Large intestine (tissue), 3 donors: ENCODE data around the gene EML3. TPM values are rescaled to one million over a fixed set of nuclear protein-coding genes. Genes with fewer than 3 reads are reported as not detected.

Experiments used
- DNase-seq, 2 donors: peaks; one replicate each; pipeline versions ENCODE4 v3.0.0 to v3.0.0-alpha.2; 2013
- H3K27ac ChIP-seq: one replicate; pipeline ENCODE4 v1.5.1; 2013; ENCODE audit warnings: low read length
- H3K27me3 ChIP-seq: 2 replicates; pipeline ENCODE4 v1.6.1; 2013; ENCODE audit warnings: low read length; ENCODE audit not compliant: control insufficient read depth, insufficient read depth
- H3K36me3 ChIP-seq: 2 replicates; pipeline ENCODE4 v1.6.1; 2013; ENCODE audit warnings: low read length; ENCODE audit not compliant: control insufficient read depth, insufficient read depth
- H3K4me1 ChIP-seq: one replicate; pipeline ENCODE4 v1.6.1; 2013; ENCODE audit warnings: low read length; ENCODE audit not compliant: control insufficient read depth, insufficient read depth
- H3K4me3 ChIP-seq: one replicate; pipeline ENCODE4 v1.5.1; 2013; ENCODE audit warnings: low read length
- H3K9me3 ChIP-seq: one replicate; pipeline ENCODE4 v1.6.1; 2013; ENCODE audit warnings: mild to moderate bottlenecking, low read depth, low read length, moderate library complexity; ENCODE audit not compliant: control insufficient read depth
- WGBS: methylation state at CpG from one replicate; pipeline ENCODE4 v1.1.5; 2013; ENCODE audit warnings: low lambda C conversion rate; ENCODE audit not compliant: insufficient coverage; 5-methylcytosine and 5-hydroxymethylcytosine counted together
- polyA plus RNA-seq: library from polyadenylated mRNA; unstranded; fragments of 120-200 nt; gene quantifications from one replicate; pipeline ENCODE4 v1.2.1, GENCODE V29; 2013

Gene EML3
- polyA plus RNA-seq, 1 donor = 25.3 TPM

- 8% methylated on average over 2 of the region's 4 CpGs for WGBS
- DNase-seq = no peak
- Histone ChIP-seq H3K27ac (peak overlapping the region; percentile 99), H3K4me1 (peaks cover 83% of the 10 kb centered on the region), H3K36me3 (no peaks in the 10 kb centered on the region), H3K4me3 (peak overlapping the region; percentile 5), H3K27me3 (no peaks in the 10 kb centered on the region), H3K9me3 (no peaks in the 10 kb centered on the region)
Observed at GRCh38 chr11:62552485-62553079, 60.0 kb downstream of the EML3 start.

Other genes starting within 250 kb of the EML3 start
- not detected for gene SCGB1A1, start 193.7 kb downstream of the EML3 start, polyA plus RNA-seq
- gene AHNAK, start 66.0 kb downstream of the EML3 start, polyA plus RNA-seq = 134 TPM
- 2,426 TPM for gene EEF1G, start 38.9 kb downstream of the EML3 start, polyA plus RNA-seq
- 18.7 TPM for gene TUT1, start 21.3 kb downstream of the EML3 start, polyA plus RNA-seq
- gene MTA2, start 10.9 kb downstream of the EML3 start, polyA plus RNA-seq = 51.6 TPM
- 4.5 TPM for gene ROM1, start 482 bp upstream of the EML3 start, polyA plus RNA-seq
- 40.0 TPM for gene B3GAT3, start 9.2 kb upstream of the EML3 start, polyA plus RNA-seq
- 272 TPM for gene GANAB, start 33.8 kb upstream of the EML3 start, polyA plus RNA-seq
- 15.2 TPM for gene INTS5, start 40.5 kb upstream of the EML3 start, polyA plus RNA-seq
- 60.4 TPM for gene C11orf98, start 52.4 kb upstream of the EML3 start, polyA plus RNA-seq
- 8.7 TPM for gene CSKMT, start 52.5 kb upstream of the EML3 start, polyA plus RNA-seq
- gene UQCC3, start 58.9 kb upstream of the EML3 start, polyA plus RNA-seq = 10.4 TPM
- 5.7 TPM for gene LBHD1, start 59.5 kb upstream of the EML3 start, polyA plus RNA-seq
- 146 TPM for gene UBXN1, start 66.3 kb upstream of the EML3 start, polyA plus RNA-seq
- gene LRRN4CL, start 76.8 kb upstream of the EML3 start, polyA plus RNA-seq = 2.9 TPM
- gene BSCL2, start 94.6 kb upstream of the EML3 start, polyA plus RNA-seq = 38.6 TPM
- gene GNG3, start 94.9 kb upstream of the EML3 start, polyA plus RNA-seq = 10.9 TPM
- gene HNRNPUL2, start 114.7 kb upstream of the EML3 start, polyA plus RNA-seq = 65.1 TPM
- 37.9 TPM for gene TTC9C, start 115.7 kb upstream of the EML3 start, polyA plus RNA-seq
- gene ZBTB3, start 141.4 kb upstream of the EML3 start, polyA plus RNA-seq = 7.2 TPM
- 87.5 TPM for gene POLR2G, start 148.8 kb upstream of the EML3 start, polyA plus RNA-seq
- 28.5 TPM for gene TAF6L, start 158.6 kb upstream of the EML3 start, polyA plus RNA-seq
- 69.5 TPM for gene TMEM179B, start 174.6 kb upstream of the EML3 start, polyA plus RNA-seq
- gene TMEM223, start 179.2 kb upstream of the EML3 start, polyA plus RNA-seq = 18.4 TPM
- 89.3 TPM for gene NXF1, start 192.7 kb upstream of the EML3 start, polyA plus RNA-seq
- gene STX5, start 219.3 kb upstream of the EML3 start, polyA plus RNA-seq = 42.4 TPM
- 0.76 TPM for gene TEX54, start 220.1 kb upstream of the EML3 start, polyA plus RNA-seq
- 38.4 TPM for gene WDR74, start 226.8 kb upstream of the EML3 start, polyA plus RNA-seq